SK-N-SH (cell line): ENCODE data around the gene SLC6A8.

Experiments
- CTCF ChIP-seq: fragments of 200-600 bp; sonication (generic); IDR thresholded peaks from 2 replicates; pipeline ENCODE4 v1.6.1; 2017; ENCODE audit warnings: antibody characterized with exemption, mild to moderate bottlenecking, moderate library complexity
- EP300 ChIP-seq, 2 experiments: IDR thresholded peaks; 2 replicates each; pipeline versions ENCODE4 v1.4.0 to v1.6.1; 2012; ENCODE audit warnings: borderline replicate concordance in 1 of 2, low read depth in 1 of 2, low read length in 1 of 2
- GABPA ChIP-seq: IDR thresholded peaks from 2 replicates; pipeline ENCODE4 v1.4.0; 2012; ENCODE audit warnings: low read depth, mild to moderate bottlenecking
- MEF2A ChIP-seq: IDR thresholded peaks from 2 replicates; pipeline ENCODE4 v1.4.0; 2012; ENCODE audit warnings: low read depth, borderline replicate concordance
- NFIC ChIP-seq: IDR thresholded peaks from 2 replicates; pipeline ENCODE4 v1.4.0; 2012; ENCODE audit warnings: borderline replicate concordance
- TEAD4 ChIP-seq: IDR thresholded peaks from 2 replicates; pipeline ENCODE4 v1.4.0; 2012; ENCODE audit warnings: mild to moderate bottlenecking, borderline replicate concordance; ENCODE audit not compliant: insufficient read depth
- USF2 ChIP-seq: fragments of 150-350 bp; IDR thresholded peaks from 2 replicates; pipeline ENCODE4 v1.6.1; 2017; ENCODE audit warnings: antibody characterized with exemption, low read length, low read depth, borderline replicate concordance

GRCh38 chrX:153686711-153687110 lies 1.0 kb upstream of the SLC6A8 start:
- TF ChIP-seq CTCF (no peak), MEF2A (no peak), NFIC (no peak), USF2 (no peak), GABPA (no peak), EP300 (IDR thresholded peaks at IDR 0.05; ENCODE audit: borderline replicate concordance in 1 of 2, low read depth in 1 of 2, low read length in 1 of 2) (no peak), TEAD4 (no peak)
